Lower leg skin (tissue), 4 donors: ENCODE data around the gene STH. TPM values are rescaled to one million over a fixed set of nuclear protein-coding genes. Genes with fewer than 3 reads are reported as not detected.

ENCODE experiments used
- DNase-seq, 2 donors: peaks; one replicate each; pipeline ENCODE4 v3.0.0-alpha.2; 2019; ENCODE audit warnings: low spot score in 2 of 2
- H3K4me3 ChIP-seq: fragments of 200-600 bp; sonication (generic); 2 replicates; pipeline ENCODE4 v1.5.1; 2017; ENCODE audit warnings: mild to moderate bottlenecking, low read depth; ENCODE audit not compliant: poor library complexity, severe bottlenecking
- CTCF ChIP-seq, 3 donors: fragments of 450-650 bp; IDR thresholded peaks; one replicate each; pipeline ENCODE4 v1.5.1; 2016; ENCODE audit warnings: antibody characterized with exemption in 3 of 3, mild to moderate bottlenecking in 3 of 3, moderate library complexity in 2 of 3
- POLR2A ChIP-seq, 2 donors: fragments of 450-650 bp; IDR thresholded peaks; one replicate each; pipeline ENCODE4 v1.6.1; 2016 to 2017; ENCODE audit warnings: antibody characterized with exemption in 2 of 2, mild to moderate bottlenecking in 1 of 2, moderate library complexity in 1 of 2
- WGBS, 2 donors: methylation state at CpG; one replicate each; pipeline ENCODE4 v1.1.5; 2018; 5-methylcytosine and 5-hydroxymethylcytosine counted together
- intact Hi-C: fragments of 100-400 bp; cut with DNase I; formaldehyde crosslinking; loops from one replicate; pipeline ENCODE4 v1.15.0; 2023; ENCODE audit warnings: low total_unique reads
- total RNA-seq, 4 donors: library from RNA; depleted of rRNA; stranded (reverse); fragments of >200 nt; gene quantifications; one replicate each; pipeline ENCODE4 v1.1.0, GENCODE V29; 2016

Gene STH
- total RNA-seq, 4 donors from 2014 or later: not detected

- no peak for TF ChIP-seq POLR2A (IDR thresholded peaks at IDR 0.05)
- TF ChIP-seq CTCF (IDR thresholded peaks at IDR 0.05): no peak
- no peak for DNase-seq
- 87 to 93% methylated on average over 16 of the region's 16 CpGs for WGBS, 2 donors
- intact Hi-C loops: no loop called here
- no peak overlapping the region for H3K4me3 ChIP-seq
Measured at GRCh38 chr17:45993962-45994627, 5.0 kb upstream of the STH start.

GRCh38 chr17:45994987-45995386, 4.1 kb upstream of the STH start:
- no peak overlapping the region for H3K4me3 ChIP-seq
- intact Hi-C loops: no loop called here
- 92 to 93% methylated on average over 8 of the region's 8 CpGs for WGBS, 2 donors
- DNase-seq: no peak
- TF ChIP-seq POLR2A (IDR thresholded peaks at IDR 0.05) (no peak), CTCF (IDR thresholded peaks at IDR 0.05) (no peak)

GRCh38 chr17:45995627-45996270, 3.3 kb upstream of the STH start:
- no peak for TF ChIP-seq CTCF (IDR thresholded peaks at IDR 0.05)
- TF ChIP-seq POLR2A (IDR thresholded peaks at IDR 0.05): no peak
- no peak overlapping the region for H3K4me3 ChIP-seq
- intact Hi-C loops: no loop called here
- no peak for DNase-seq
- 84 to 86% methylated on average over 14 of the region's 14 CpGs for WGBS, 2 donors

GRCh38 chr17:45996282-45996937, 2.6 kb upstream of the STH start:
- DNase-seq: no peak
- no peak overlapping the region for H3K4me3 ChIP-seq
- TF ChIP-seq POLR2A (IDR thresholded peaks at IDR 0.05): no peak
- TF ChIP-seq CTCF (IDR thresholded peaks at IDR 0.05): no peak
- intact Hi-C loops: no loop called here
- WGBS, 2 donors: 75 to 76% methylated on average over 31 of the region's 31 CpGs

GRCh38 chr17:45997166-45997565, 1.9 kb upstream of the STH start:
- TF ChIP-seq POLR2A (IDR thresholded peaks at IDR 0.05) (no peak), CTCF (IDR thresholded peaks at IDR 0.05) (no peak)
- DNase-seq: no peak
- 88 to 93% methylated on average over 13 of the region's 13 CpGs for WGBS, 2 donors
- intact Hi-C loops: no loop called here
- no peak overlapping the region for H3K4me3 ChIP-seq
